HepG2 (cell line): ENCODE data around the gene AP4E1. TPM values are rescaled to one million over a fixed set of nuclear protein-coding genes. Genes with fewer than 3 reads are reported as not detected.
A peak's percentile ranks its signal among the peaks of the same experiment; 100 is the strongest.

Experiments used
- ATAC-seq: fragments of 200-7000 bp; cut with Tn5 transposase; 3 replicates; pipeline ENCODE4 v1.9.1; 2020; ENCODE audit warnings: mild to moderate bottlenecking, moderate library complexity
- BruUV-seq: library from RNA; stranded (reverse); fragments of 400-500 nt; replicated peaks from 2 replicates; lab custom pipeline; 2021; lab: Mats Ljungman, UMichigan
- CTCF ChIA-PET: fragments of 300-600 bp; formaldehyde crosslinking; extraction: SDS; loops from one replicate; lab custom pipeline; 2021; ENCODE audit warnings: low total read pairs, inconsistent platforms, low intra/inter-chr PET ratio; lab: Yijun Ruan, JAX
- POLR2A ChIA-PET: fragments of 350-600 bp; sonication (Branson Sonifier 250); formaldehyde crosslinking; loops from one replicate; lab custom pipeline; 2020; ENCODE audit warnings: antibody characterized with exemption, inconsistent platforms; lab: Yijun Ruan, JAX
- DNase-seq: peaks from one replicate; pipeline ENCODE4 v3.0.0-alpha.2; 2015; ENCODE audit warnings: low spot score
- FAIRE-seq: peaks from 3 replicates; lab custom pipeline; 2011; peaks lifted over from hg19 to GRCh38; lab: Jason Lieb, UNC
- H2AFZ ChIP-seq: one replicate; pipeline ENCODE4 v1.6.1; 2011; ENCODE audit warnings: low read length, inconsistent platforms
- H3K27ac ChIP-seq: fragments of 300-600 bp; 3 replicates; pipeline ENCODE4 v1.8.0; 2011; ENCODE audit warnings: mixed run types, mild to moderate bottlenecking, mixed read lengths, low read length, inconsistent platforms; ENCODE audit not compliant: insufficient read depth; ENCODE audit errors: extremely low read length
- H3K27me3 ChIP-seq, 2 experiments: fragments of 200-600 bp in 1 of 2; 2 replicates in 1 of 2; 3 replicates in 1 of 2; pipeline versions ENCODE4 v1.6.0 to v1.8.0; 2011; ENCODE audit warnings: low read length in 2 of 2, mild to moderate bottlenecking in 2 of 2, moderate library complexity in 2 of 2, inconsistent platforms in 1 of 2; ENCODE audit not compliant: insufficient read depth in 2 of 2, control insufficient read depth in 1 of 2
- H3K36me3 ChIP-seq, 2 experiments: fragments of 200-600 bp in 1 of 2; replicated peaks in 1 of 2; 2 replicates in 1 of 2; 3 replicates in 1 of 2; pipeline versions ENCODE4 v1.5.1 to v1.8.0; 2011; ENCODE audit warnings: low read length in 2 of 2, inconsistent platforms in 1 of 2; ENCODE audit not compliant: insufficient read depth in 2 of 2, control insufficient read depth in 1 of 2
- H3K4me1 ChIP-seq: 2 replicates; pipeline ENCODE4 v1.5.1; 2012; ENCODE audit warnings: low read length, inconsistent platforms; ENCODE audit not compliant: insufficient read depth
- H3K4me2 ChIP-seq: 2 replicates; pipeline ENCODE4 v1.6.0; 2011; ENCODE audit warnings: low read depth, low read length, inconsistent platforms
- H3K4me3 ChIP-seq, 3 experiments: fragments of 200-600 bp in 1 of 3; sonication (generic), shearing (Covaris generic) in 1 of 3; replicated peaks in 1 of 3; 2 replicates each; pipeline ENCODE4 v1.5.1; 2011 to 2016; ENCODE audit warnings: low read length in 3 of 3, inconsistent platforms in 2 of 3, low read depth in 2 of 3, mild to moderate bottlenecking in 2 of 3, control low read depth in 1 of 3, mixed read lengths in 1 of 3; ENCODE audit not compliant: insufficient read depth in 1 of 3
- H3K79me2 ChIP-seq: one replicate; pipeline ENCODE4 v1.6.1; 2011; ENCODE audit warnings: low read length, inconsistent platforms; ENCODE audit not compliant: insufficient read depth
- H3K9ac ChIP-seq: 2 replicates; pipeline ENCODE4 v1.6.0; 2011; ENCODE audit warnings: mild to moderate bottlenecking, low read depth, low read length, inconsistent platforms; ENCODE audit not compliant: insufficient read depth
- H3K9me3 ChIP-seq: 2 replicates; pipeline ENCODE4 v1.5.1; 2012; ENCODE audit warnings: mild to moderate bottlenecking, low read length
- H4K20me1 ChIP-seq: 2 replicates; pipeline ENCODE4 v1.6.0; 2011; ENCODE audit warnings: inconsistent platforms, mild to moderate bottlenecking, low read length, moderate library complexity; ENCODE audit not compliant: insufficient read depth
- THAP11 ChIP-seq: IDR thresholded peaks from 2 replicates; pipeline ENCODE4 v1.6.1; 2016; ENCODE audit warnings: missing biosample characterization, missing genetic modification reagents
- ZBTB44 ChIP-seq: sonication (generic); formaldehyde crosslinking; IDR thresholded peaks from 2 replicates; pipeline ENCODE4 v1.4.0; 2020; ENCODE audit warnings: missing genetic modification reagents
- ZNF230 ChIP-seq: sonication (generic); formaldehyde crosslinking; IDR thresholded peaks from 2 replicates; pipeline ENCODE4 v1.4.0; 2020; ENCODE audit warnings: mild to moderate bottlenecking, missing genetic modification reagents
- ZNF235 ChIP-seq: sonication (generic); formaldehyde crosslinking; IDR thresholded peaks from 2 replicates; pipeline ENCODE4 v1.8.1; 2023; ENCODE audit warnings: mild to moderate bottlenecking, missing genetic modification reagents, borderline replicate concordance
- ZNF567 ChIP-seq: sonication (generic); formaldehyde crosslinking; IDR thresholded peaks from 2 replicates; pipeline ENCODE4 v1.8.1; 2023; ENCODE audit warnings: mild to moderate bottlenecking, missing genetic modification reagents, borderline replicate concordance
- ZSCAN30 ChIP-seq: sonication (generic); formaldehyde crosslinking; IDR thresholded peaks from 2 replicates; pipeline ENCODE4 v1.5.0; 2020; ENCODE audit warnings: mild to moderate bottlenecking, missing genetic modification reagents
- whole genome bisulfite sequencing: methylation state at CpG from one replicate; pipeline ENCODE4 v1.1.6; 2017; ENCODE audit warnings: low lambda C conversion rate; 5-methylcytosine and 5-hydroxymethylcytosine counted together
- in situ Hi-C: cut with HindIII; loops from 2 replicates; pipeline ENCODE4 v1.10.0; 2017; ENCODE audit warnings: low pct_unique_long_range_greater_than_20kb; ENCODE audit not compliant: extremely low pct_ligation_motif_present
- intact Hi-C: fragments of 100-400 bp; cut with micrococcal nuclease; formaldehyde crosslinking; loops from one replicate; pipeline ENCODE4 v1.10.0; 2022; ENCODE audit not compliant: unreplicated experiment
- polyA plus RNA-seq, 8 experiments: library from polyadenylated mRNA; depleted of rRNA in 3 of 8; stranded (reverse) in 7 of 8; unstranded in 1 of 8; fragments of >200 nt; fragmentation: Illumina TruSeq in 4 of 8; extraction: Trizol in 4 of 8; gene quantifications; 2 replicates each; pipeline versions ENCODE4 v1.2.1 to v1.2.3, GENCODE V29; 2011 to 2016; ENCODE audit warnings: low read depth in 4 of 8, missing spikeins in 1 of 8, mixed read lengths in 1 of 8; ENCODE audit not compliant: insufficient read depth in 1 of 8
- total RNA-seq, 5 experiments: library from RNA; depleted of rRNA; stranded (reverse); fragments of >200 nt; fragmentation: Illumina TruSeq; extraction: Trizol; gene quantifications; 2 replicates each; pipeline ENCODE4 v1.2.3, GENCODE V29; 2016; ENCODE audit warnings: low read depth in 1 of 5

The AP4E1 gene
- total and polyA plus RNA-seq, 2 of the 13 experiments (the other 11 are each of a cell fraction or from before 2014, with no cell fraction given): 2.2 to 7.8 TPM

GRCh38 chr15:50908209-50909009, at the start of gene AP4E1 (continued):
- TF ChIP-seq ZSCAN30 (CRISPR knock-in tag) (peak; percentile 40; the same call in 1 of the 2 replicates), ZNF230 (CRISPR knock-in tag) (no peak; the same call in 1 of the 2 replicates), ZNF235 (CRISPR knock-in tag) (no peak), ZNF567 (CRISPR knock-in tag) (0 out of 2 replicates have a peak, but pooled peaks have one; percentile 52)

GRCh38 chr15:50860824-50861223, 47.7 kb upstream of the AP4E1 start:
- Histone ChIP-seq H3K27ac (no peak overlapping the region), H3K36me3 (no peaks in the 10 kb centered on the region), H3K27me3 (no peaks in the 10 kb centered on the region; a peak in 1 of 5 replicates), H3K79me2 (no peaks in the 10 kb centered on the region), H3K9ac (no peak overlapping the region), H3K4me1 (peaks cover 19% of the 10 kb centered on the region), H3K4me3 (no peak overlapping the region), H3K9me3 (no peaks in the 10 kb centered on the region), H3K4me2 (no peak overlapping the region), H2AFZ (no peak overlapping the region), H4K20me1 (no peaks in the 10 kb centered on the region)
- POLR2A ChIA-PET: no interaction called here
- DNase-seq: no peak
- 46% methylated on average over 5 of the region's 5 CpGs for WGBS
- no peak for FAIRE-seq
- ATAC-seq: no peak
- in situ Hi-C loops: no loop called here
- CTCF ChIA-PET: no interaction called here
- intact Hi-C loops: loop anchor here (5.0 kb wide), 1 partner anchor 44 kb away; no protein-coding TSS in a partner anchor
- TF ChIP-seq ZBTB44 (CRISPR knock-in tag): no peak
- no peak for TF ChIP-seq THAP11 (CRISPR knock-in tag)
- no TSS peak for BruUV-seq
